Muscle of leg (tissue), 11 donors: ENCODE measurements around the gene CCL20. TPM values are rescaled to one million over a fixed set of nuclear protein-coding genes. Genes with fewer than 3 reads are reported as not detected.

Source experiments
- DNase-seq: peaks from one replicate; pipeline ENCODE4 v3.0.0; 2013
- H3K27ac ChIP-seq: one replicate; pipeline ENCODE4 v1.5.1; 2013; ENCODE audit warnings: mild to moderate bottlenecking, low read length, control low read depth
- H3K27me3 ChIP-seq: one replicate; pipeline ENCODE4 v1.6.1; 2013; ENCODE audit warnings: low read length; ENCODE audit not compliant: control insufficient read depth, insufficient read depth
- H3K36me3 ChIP-seq: one replicate; pipeline ENCODE4 v1.6.1; 2013; ENCODE audit warnings: low read length; ENCODE audit not compliant: control insufficient read depth, insufficient read depth
- H3K4me1 ChIP-seq: one replicate; pipeline ENCODE4 v1.6.1; 2013; ENCODE audit warnings: low read length; ENCODE audit not compliant: control insufficient read depth, insufficient read depth
- H3K4me3 ChIP-seq: one replicate; pipeline ENCODE4 v1.5.1; 2013; ENCODE audit warnings: low read length, control low read depth
- H3K9me3 ChIP-seq: replicated peaks from 2 replicates; pipeline ENCODE4 v1.6.1; 2013; ENCODE audit warnings: low read depth, low read length; ENCODE audit not compliant: control insufficient read depth
- WGBS: methylation state at CpG from one replicate; pipeline ENCODE4 v1.1.5; 2013; ENCODE audit warnings: missing lambda C conversion rate; ENCODE audit not compliant: insufficient coverage; 5-methylcytosine and 5-hydroxymethylcytosine counted together
- polyA plus RNA-seq, 8 donors: library from polyadenylated mRNA; unstranded; fragments of 120-200 nt; gene quantifications; one replicate each; pipeline versions ENCODE4 v1.2.1 to v1.2.3, GENCODE V29; 2013; ENCODE audit warnings: inconsistent platforms in 1 of 8, low replicate concordance in 1 of 8; ENCODE audit not compliant: insufficient read length in 8 of 8, insufficient read depth in 1 of 8
- total RNA-seq: library from RNA; stranded (reverse); fragments of 120-200 nt; gene quantifications from one replicate; pipeline ENCODE4 v1.2.4, GENCODE V29; 2013

CCL20 gene
- total and polyA plus RNA-seq, 9 donors = 0.27 to 6.3 (median 2.3) TPM

DNA sequence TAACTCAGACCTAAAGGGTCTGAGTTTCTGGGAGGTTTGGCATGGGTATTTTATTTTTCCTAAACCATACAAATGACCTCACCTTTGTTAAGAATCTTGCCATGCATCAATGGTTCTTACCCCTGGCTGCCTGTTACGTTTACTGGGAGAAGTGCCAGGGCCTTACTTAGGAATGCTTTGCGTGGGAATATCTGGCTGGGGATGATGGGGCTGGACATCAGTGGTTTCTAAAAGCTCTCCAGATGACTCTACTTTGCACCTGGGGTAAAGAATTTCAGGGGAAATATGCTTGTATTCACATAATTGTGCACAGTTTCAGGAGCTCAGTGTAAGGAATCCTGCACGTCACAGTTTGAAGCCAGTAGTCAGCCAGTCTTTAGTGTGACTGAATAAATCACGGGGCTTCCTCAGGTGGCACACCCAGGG is 39.6 kb downstream of the CCL20 start:
- DNase-seq = peak; percentile 17
- H3K4me3 ChIP-seq = no peak overlapping the region
- no peaks in the 10 kb centered on the region for H3K27me3 ChIP-seq
- no peaks in the 10 kb centered on the region for H3K4me1 ChIP-seq
- H3K36me3 ChIP-seq = no peaks in the 10 kb centered on the region
- 51% methylated on average over 3 of the region's 4 CpGs for WGBS
- H3K27ac ChIP-seq = no peak overlapping the region
- no peaks in the 10 kb centered on the region for H3K9me3 ChIP-seq

DNA sequence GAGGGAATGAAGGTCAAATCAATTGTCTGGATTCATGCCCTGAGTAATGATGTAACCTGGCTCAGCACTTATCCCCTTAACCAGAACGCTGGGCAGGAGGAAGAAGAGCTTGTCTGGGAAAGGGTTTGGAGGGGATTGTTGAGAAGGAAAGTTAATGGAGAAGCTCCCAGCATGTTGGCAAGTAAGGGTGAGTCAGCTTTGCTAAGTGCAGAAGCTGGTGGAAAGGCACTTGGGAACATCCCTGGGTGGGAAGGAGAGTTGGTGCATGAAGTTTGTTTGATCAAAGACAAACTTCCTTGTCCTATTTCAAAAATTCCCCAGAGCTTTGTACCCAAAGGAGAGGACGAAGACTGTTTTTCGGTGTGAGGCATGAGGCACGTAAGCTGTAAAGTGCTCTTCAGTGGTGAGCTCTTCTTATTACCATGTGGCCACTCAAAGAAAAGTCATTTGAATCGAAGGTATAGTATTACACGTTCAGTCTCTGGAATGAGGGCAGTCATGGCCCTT is 40.2 kb downstream of the CCL20 start:
- H3K27ac ChIP-seq = no peak overlapping the region
- WGBS = 67% methylated on average over 5 of the region's 6 CpGs

DNA sequence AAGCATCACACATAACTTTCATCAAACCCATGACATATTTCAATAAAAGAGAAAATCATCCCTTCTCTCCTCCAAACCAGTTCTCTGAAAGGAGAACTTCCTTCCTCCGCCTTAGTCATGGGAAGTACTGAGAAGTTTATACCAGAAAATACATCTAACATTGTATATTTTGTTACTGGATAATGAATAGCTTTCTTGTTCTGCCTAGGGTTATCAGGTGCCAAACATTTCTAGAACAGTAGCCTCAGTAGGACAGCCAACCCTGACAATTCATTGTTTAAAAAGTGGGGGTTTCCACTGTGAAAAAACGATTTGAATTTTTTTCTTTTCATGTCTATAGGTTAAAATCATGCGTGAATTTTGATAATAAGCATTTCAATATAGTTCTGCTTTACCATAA is 41.8 kb downstream of the CCL20 start:
- no CpG with 5 or more reads among the region's 3 CpGs for WGBS
- H3K9me3 ChIP-seq = no peaks in the 10 kb centered on the region
- H3K36me3 ChIP-seq = no peaks in the 10 kb centered on the region
- H3K4me3 ChIP-seq = no peak overlapping the region
- no peaks in the 10 kb centered on the region for H3K4me1 ChIP-seq
- no peaks in the 10 kb centered on the region for H3K27me3 ChIP-seq
- DNase-seq = no peak
- H3K27ac ChIP-seq = no peak overlapping the region

More for the DNA sequence above, 40.2 kb downstream of the CCL20 start:
- Histone ChIP-seq H3K9me3 (no peaks in the 10 kb centered on the region), H3K36me3 (no peaks in the 10 kb centered on the region), H3K4me3 (no peak overlapping the region), H3K27me3 (no peaks in the 10 kb centered on the region), H3K4me1 (no peaks in the 10 kb centered on the region)
- DNase-seq = no peak

DNA sequence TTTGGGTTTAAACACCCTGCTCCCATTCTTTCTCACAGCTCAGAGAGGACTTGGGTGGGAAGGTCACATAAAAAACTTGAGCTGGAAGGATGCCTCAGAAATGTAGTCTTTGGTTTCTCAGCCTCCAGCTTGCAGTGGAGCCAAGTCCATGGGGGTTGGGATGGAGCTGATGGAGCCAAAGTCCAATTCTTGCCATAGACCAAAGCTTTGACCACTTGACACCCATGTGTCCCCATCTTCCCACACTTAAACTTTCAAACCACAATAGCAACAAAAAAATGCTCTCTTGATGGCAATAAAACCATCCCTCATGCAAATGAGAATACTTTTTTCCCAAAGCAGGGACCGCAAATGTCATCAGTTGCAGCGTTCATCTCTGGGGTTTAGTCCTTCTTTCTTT is 43.1 kb downstream of the CCL20 start:
- Histone ChIP-seq H3K27ac (no peak overlapping the region), H3K9me3 (no peaks in the 10 kb centered on the region), H3K27me3 (no peaks in the 10 kb centered on the region), H3K4me1 (no peaks in the 10 kb centered on the region), H3K4me3 (no peak overlapping the region), H3K36me3 (no peaks in the 10 kb centered on the region)
- DNase-seq = no peak
- WGBS = no CpG with 5 or more reads among the region's 2 CpGs

DNA sequence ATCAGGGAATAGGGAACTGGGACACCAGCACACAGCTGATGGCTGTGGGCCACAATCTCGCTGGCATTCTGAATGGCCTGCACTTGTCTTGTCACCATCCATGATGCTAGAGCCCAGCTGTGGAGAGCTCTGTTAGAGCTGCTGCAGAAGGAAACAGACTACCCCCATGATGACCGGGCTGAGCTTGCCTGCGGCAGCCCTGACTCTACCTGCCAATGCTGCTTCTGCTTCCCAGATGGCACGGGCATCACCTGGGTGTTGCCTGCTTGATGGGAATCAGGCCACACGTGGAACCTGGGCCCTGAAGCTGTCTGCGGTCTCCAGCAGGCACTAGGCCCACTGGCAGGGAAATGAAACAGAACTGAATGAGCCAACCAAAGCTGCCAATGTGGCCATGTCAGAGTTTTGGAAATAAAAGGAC is 46.6 kb downstream of the CCL20 start:
- H3K9me3 ChIP-seq = no peaks in the 10 kb centered on the region
- H3K27me3 ChIP-seq = no peaks in the 10 kb centered on the region
- WGBS = 79% methylated on average over 6 of the region's 6 CpGs
- peak; percentile 9 for DNase-seq
- H3K4me3 ChIP-seq = no peak overlapping the region
- no peaks in the 10 kb centered on the region for H3K4me1 ChIP-seq
- H3K27ac ChIP-seq = no peak overlapping the region
- no peaks in the 10 kb centered on the region for H3K36me3 ChIP-seq

DNA sequence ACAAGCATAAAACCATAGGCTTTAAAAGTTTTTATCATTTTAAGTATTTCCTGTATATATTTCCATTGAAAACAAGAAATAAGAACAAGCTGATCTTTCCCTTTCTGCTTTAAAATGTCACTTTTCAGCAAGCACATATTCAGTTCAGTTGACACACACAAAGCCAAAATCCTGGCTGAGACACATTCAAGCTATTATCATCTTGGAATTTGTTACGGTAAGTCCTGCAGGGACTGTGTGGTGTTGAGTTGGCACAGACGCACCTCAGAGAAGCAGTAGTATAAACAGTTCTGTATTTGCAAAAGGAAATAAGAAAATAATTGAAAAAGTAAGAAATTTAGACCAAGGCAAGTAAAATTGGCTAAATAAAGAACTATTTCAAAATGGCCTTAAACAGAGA is 47.4 kb downstream of the CCL20 start:
- H3K27ac ChIP-seq = no peak overlapping the region
- WGBS = no CpG with 5 or more reads among the region's 2 CpGs
- DNase-seq = no peak
- H3K4me3 ChIP-seq = no peak overlapping the region
- H3K9me3 ChIP-seq = no peaks in the 10 kb centered on the region
- H3K36me3 ChIP-seq = no peaks in the 10 kb centered on the region
- H3K4me1 ChIP-seq = no peaks in the 10 kb centered on the region
- H3K27me3 ChIP-seq = no peaks in the 10 kb centered on the region

DNA sequence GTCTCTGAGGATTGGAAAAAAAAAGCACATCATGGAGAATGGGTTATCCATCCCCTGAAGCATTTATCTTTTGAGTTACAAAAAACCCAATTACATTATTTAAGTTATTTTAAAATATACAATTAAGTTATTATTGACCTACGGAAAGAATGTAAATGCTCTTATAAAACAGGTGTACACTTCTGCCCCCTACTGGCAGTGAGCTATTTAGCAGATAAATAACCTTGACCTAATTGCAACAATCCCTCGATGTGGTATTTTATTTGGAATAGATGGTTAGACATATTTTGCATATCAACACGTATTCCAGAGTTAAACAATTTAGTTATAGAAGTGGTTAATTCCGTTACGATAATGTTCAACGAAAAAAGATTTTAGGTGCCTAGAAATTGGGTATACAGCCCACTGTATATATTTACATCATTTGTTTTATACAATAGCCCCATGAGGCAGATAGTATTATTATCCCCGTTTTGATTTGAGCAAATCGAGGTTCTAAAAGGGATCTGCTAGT is 48.6 kb downstream of the CCL20 start:
- Histone ChIP-seq H3K27me3 (no peaks in the 10 kb centered on the region), H3K36me3 (no peaks in the 10 kb centered on the region), H3K4me1 (no peaks in the 10 kb centered on the region), H3K27ac (no peak overlapping the region), H3K4me3 (no peak overlapping the region), H3K9me3 (no peaks in the 10 kb centered on the region)
- peak; percentile 22 for DNase-seq
- no CpG with 5 or more reads among the region's 8 CpGs for WGBS

DNA sequence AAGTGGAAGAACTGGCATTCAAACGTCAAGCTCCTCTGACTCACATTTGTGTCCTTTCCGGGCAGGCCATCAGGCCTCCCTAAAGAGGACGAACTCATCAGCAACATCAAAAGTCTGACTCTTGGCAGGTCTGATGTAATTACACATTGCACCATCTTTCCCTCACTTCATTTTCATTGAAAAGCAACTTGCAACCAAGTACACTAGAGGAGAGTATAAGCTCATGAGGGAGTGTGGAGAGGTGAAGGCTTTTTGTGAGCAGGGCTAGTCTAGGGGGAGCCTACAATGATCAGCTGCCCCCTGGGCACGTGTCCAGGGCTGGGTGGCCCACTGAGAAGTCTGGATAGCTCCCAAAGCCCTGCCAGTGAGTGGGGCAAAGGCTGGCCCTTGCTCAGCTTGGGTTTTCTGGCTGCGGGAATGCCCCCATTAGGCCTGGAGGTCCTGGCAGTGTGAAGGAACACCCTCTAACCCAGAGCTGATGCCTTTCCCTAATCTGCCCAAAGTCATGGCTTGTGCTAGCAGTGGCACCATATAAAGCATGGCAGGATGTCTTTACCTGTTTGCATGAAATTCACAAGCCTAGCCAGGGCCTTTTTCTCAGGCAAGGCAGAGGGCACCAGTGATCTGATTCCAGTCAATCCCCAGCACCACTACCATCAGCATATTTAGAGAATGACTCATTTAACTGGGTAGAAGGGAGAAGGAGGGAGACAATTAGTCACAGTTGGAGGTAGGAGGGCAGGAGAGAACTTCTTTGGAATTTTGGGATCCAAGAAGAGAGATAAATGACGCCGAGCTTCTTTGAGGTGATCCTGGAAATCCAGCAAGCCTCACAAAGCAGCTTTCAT is 49.3 kb downstream of the CCL20 start:
- DNase-seq = no peak
- Histone ChIP-seq H3K36me3 (no peaks in the 10 kb centered on the region), H3K4me3 (no peak overlapping the region), H3K4me1 (no peaks in the 10 kb centered on the region), H3K27ac (no peak overlapping the region), H3K9me3 (no peaks in the 10 kb centered on the region), H3K27me3 (no peaks in the 10 kb centered on the region)
- WGBS = 70% methylated on average over 3 of the region's 7 CpGs

DNA sequence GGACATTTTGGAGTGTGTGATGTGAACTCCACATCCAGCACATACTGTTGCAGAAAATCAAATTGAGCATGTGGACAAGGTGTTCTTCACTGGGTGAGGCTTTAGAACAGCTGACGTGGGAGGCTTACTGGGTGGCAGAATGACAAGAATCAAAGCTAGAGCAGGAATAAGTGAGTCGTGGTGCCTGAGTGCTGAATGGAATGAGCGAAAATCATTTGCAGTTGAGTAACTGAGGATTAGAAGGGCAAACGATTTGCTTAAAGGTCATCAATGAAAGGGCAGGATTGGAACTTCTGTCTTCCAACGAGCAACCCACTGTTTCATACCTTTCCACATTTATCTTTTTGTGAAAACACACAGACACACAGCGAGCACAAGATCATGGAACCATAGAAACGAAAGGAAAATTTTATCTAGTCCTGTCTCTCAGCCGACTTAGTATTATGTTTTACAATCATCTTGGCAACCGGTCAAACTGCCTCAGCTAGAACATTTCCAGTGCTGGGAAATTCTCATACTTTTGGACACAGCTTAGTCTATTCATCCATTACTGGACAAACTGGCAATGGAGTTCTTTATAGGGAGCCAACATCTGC is 50.6 kb downstream of the CCL20 start:
- no peak overlapping the region for H3K4me3 ChIP-seq
- H3K27me3 ChIP-seq = no peaks in the 10 kb centered on the region
- H3K36me3 ChIP-seq = no peaks in the 10 kb centered on the region
- WGBS = 52% methylated on average over 4 of the region's 9 CpGs
- no peak overlapping the region for H3K27ac ChIP-seq
- H3K9me3 ChIP-seq = no peaks in the 10 kb centered on the region
- no peaks in the 10 kb centered on the region for H3K4me1 ChIP-seq
- DNase-seq = peak; percentile 74

DNA sequence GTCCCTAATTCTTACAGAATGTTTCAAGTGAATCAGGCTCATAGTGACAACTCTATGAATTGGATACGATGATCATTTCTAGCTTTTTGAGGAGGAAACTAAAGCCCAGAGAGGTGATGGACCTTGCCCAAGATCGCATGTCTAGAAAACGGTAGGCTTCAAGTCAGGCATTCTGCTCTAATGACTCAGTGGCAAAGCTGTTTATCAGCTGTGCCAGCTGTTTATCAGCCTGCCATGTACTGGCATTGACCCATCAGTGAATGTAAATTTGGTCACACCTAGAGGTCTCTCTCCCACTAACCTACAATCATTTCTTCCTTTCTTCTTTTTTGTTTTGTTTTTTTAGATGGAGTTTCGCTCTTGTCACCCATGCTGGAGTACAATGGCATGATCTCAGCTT is 51.6 kb downstream of the CCL20 start:
- WGBS = 89% methylated on average over 4 of the region's 4 CpGs
- no peak for DNase-seq
- Histone ChIP-seq H3K4me1 (no peaks in the 10 kb centered on the region), H3K27ac (no peak overlapping the region), H3K36me3 (no peaks in the 10 kb centered on the region), H3K27me3 (no peaks in the 10 kb centered on the region), H3K4me3 (no peak overlapping the region), H3K9me3 (no peaks in the 10 kb centered on the region)
